Nephron (organoid): ENCODE data around the gene ABCB9.
A peak's percentile ranks its signal among the peaks of the same experiment; 100 is the strongest.
"Not testable (repeated sequence)": the region's sequence is repeated elsewhere in the genome, so short reads cannot be mapped to it uniquely, and the experiment has no call there.

Experiments
- H3K27ac Mint-ChIP-seq, 3 experiments: 2 replicates each; pipeline ENCODE4 v1.8.0; 2020; ENCODE audit warnings: mixed read lengths in 3 of 3, mild to moderate bottlenecking in 2 of 3, moderate library complexity in 1 of 3
- H3K27me3 Mint-ChIP-seq: 2 replicates; pipeline ENCODE4 v1.8.0; 2021; ENCODE audit warnings: low read depth, mild to moderate bottlenecking, moderate library complexity, mixed read lengths
- H3K36me3 Mint-ChIP-seq: 2 replicates; pipeline ENCODE4 v1.8.0; 2020; ENCODE audit warnings: low read depth, mixed read lengths
- H3K4me1 Mint-ChIP-seq: 2 replicates; pipeline ENCODE4 v1.8.0; 2020; ENCODE audit warnings: mixed read lengths
- H3K4me3 Mint-ChIP-seq, 3 experiments: 2 replicates each; pipeline ENCODE4 v1.8.0; 2020; ENCODE audit warnings: mild to moderate bottlenecking in 3 of 3, mixed read lengths in 3 of 3, moderate library complexity in 2 of 3
- H3K9me3 Mint-ChIP-seq: 2 replicates; pipeline ENCODE4 v1.8.0; 2020; ENCODE audit warnings: mixed read lengths
- CTCF ChIP-seq, 3 experiments: fragments of 200-600 bp; sonication (generic); IDR thresholded peaks; one replicate each; pipeline ENCODE4 v1.5.0; 2021; ENCODE audit warnings: antibody characterized with exemption in 3 of 3; ENCODE audit not compliant: unreplicated experiment in 3 of 3

The ABCB9 gene

GRCh38 chr12:122909442-122910288 lies 56.6 kb downstream of the ABCB9 start:
- peaks cover 17% of the 10 kb centered on the region for H3K4me1 Mint-ChIP-seq
- H3K27me3 Mint-ChIP-seq: peaks cover 4% of the 10 kb centered on the region

GRCh38 chr12:122908915-122909314 lies 57.3 kb downstream of the ABCB9 start:
- no peak overlapping the region for H3K27ac Mint-ChIP-seq
- H3K36me3 Mint-ChIP-seq: no peaks in the 10 kb centered on the region
- H3K4me1 Mint-ChIP-seq: peaks cover 17% of the 10 kb centered on the region
- peaks cover 4% of the 10 kb centered on the region for H3K27me3 Mint-ChIP-seq
- H3K4me3 Mint-ChIP-seq: no peak overlapping the region
- no peak for TF ChIP-seq CTCF (IDR thresholded peaks at IDR 0.05; ENCODE audit: unreplicated experiment in 3 of 3)
- peaks cover 2% of the 10 kb centered on the region for H3K9me3 Mint-ChIP-seq

More at GRCh38 chr12:122909442-122910288, 56.6 kb downstream of the ABCB9 start:
- TF ChIP-seq CTCF (IDR thresholded peaks at IDR 0.05; ENCODE audit: unreplicated experiment in 3 of 3): no peak
- H3K9me3 Mint-ChIP-seq: peaks cover 2% of the 10 kb centered on the region
- H3K4me3 Mint-ChIP-seq: no peak overlapping the region
- H3K27ac Mint-ChIP-seq: peak overlapping the region in 1 of 3 experiments; percentile 18
- H3K36me3 Mint-ChIP-seq: no peaks in the 10 kb centered on the region

GRCh38 chr12:122905258-122905657 lies 61.0 kb downstream of the ABCB9 start:
- not testable (repeated sequence) for H3K9me3 Mint-ChIP-seq, H3K36me3 Mint-ChIP-seq, H3K27ac Mint-ChIP-seq, H3K4me3 Mint-ChIP-seq
- peaks cover 13% of the 10 kb centered on the region for H3K27me3 Mint-ChIP-seq
- peaks cover 14% of the 10 kb centered on the region for H3K4me1 Mint-ChIP-seq

GRCh38 chr12:122903693-122904034 lies 62.6 kb downstream of the ABCB9 start:
- no peak for TF ChIP-seq CTCF (IDR thresholded peaks at IDR 0.05; ENCODE audit: unreplicated experiment in 3 of 3)
- H3K27me3 Mint-ChIP-seq: peaks cover 15% of the 10 kb centered on the region
- H3K4me3 Mint-ChIP-seq: no peak overlapping the region
- peaks cover 7% of the 10 kb centered on the region for H3K4me1 Mint-ChIP-seq
- no peaks in the 10 kb centered on the region for H3K36me3 Mint-ChIP-seq
- H3K9me3 Mint-ChIP-seq: peaks cover 2% of the 10 kb centered on the region
- no peak overlapping the region for H3K27ac Mint-ChIP-seq

GRCh38 chr12:122902854-122903692 lies 63.2 kb downstream of the ABCB9 start:
- H3K36me3 Mint-ChIP-seq: no peaks in the 10 kb centered on the region
- H3K4me1 Mint-ChIP-seq: peaks cover 13% of the 10 kb centered on the region
- no peak overlapping the region for H3K4me3 Mint-ChIP-seq
- peaks cover 2% of the 10 kb centered on the region for H3K9me3 Mint-ChIP-seq
- no peak for TF ChIP-seq CTCF (IDR thresholded peaks at IDR 0.05; ENCODE audit: unreplicated experiment in 3 of 3)
- peaks cover 15% of the 10 kb centered on the region for H3K27me3 Mint-ChIP-seq
- H3K27ac Mint-ChIP-seq: no peak overlapping the region

- Mint-ChIP-seq H3K27me3 (peaks cover 15% of the 10 kb centered on the region), H3K9me3 (no peaks in the 10 kb centered on the region), H3K4me3 (no peak overlapping the region), H3K36me3 (no peaks in the 10 kb centered on the region), H3K27ac (no peak overlapping the region), H3K4me1 (peaks cover 21% of the 10 kb centered on the region)
- TF ChIP-seq CTCF (IDR thresholded peaks at IDR 0.05; ENCODE audit: unreplicated experiment in 3 of 3): no peak
These were observed 66.4 kb downstream of the ABCB9 start for GRCh38 chr12:122899887-122900286.
